Measurements from ENCODE around the gene PKMYT1.

PKMYT1 gene

DNA sequence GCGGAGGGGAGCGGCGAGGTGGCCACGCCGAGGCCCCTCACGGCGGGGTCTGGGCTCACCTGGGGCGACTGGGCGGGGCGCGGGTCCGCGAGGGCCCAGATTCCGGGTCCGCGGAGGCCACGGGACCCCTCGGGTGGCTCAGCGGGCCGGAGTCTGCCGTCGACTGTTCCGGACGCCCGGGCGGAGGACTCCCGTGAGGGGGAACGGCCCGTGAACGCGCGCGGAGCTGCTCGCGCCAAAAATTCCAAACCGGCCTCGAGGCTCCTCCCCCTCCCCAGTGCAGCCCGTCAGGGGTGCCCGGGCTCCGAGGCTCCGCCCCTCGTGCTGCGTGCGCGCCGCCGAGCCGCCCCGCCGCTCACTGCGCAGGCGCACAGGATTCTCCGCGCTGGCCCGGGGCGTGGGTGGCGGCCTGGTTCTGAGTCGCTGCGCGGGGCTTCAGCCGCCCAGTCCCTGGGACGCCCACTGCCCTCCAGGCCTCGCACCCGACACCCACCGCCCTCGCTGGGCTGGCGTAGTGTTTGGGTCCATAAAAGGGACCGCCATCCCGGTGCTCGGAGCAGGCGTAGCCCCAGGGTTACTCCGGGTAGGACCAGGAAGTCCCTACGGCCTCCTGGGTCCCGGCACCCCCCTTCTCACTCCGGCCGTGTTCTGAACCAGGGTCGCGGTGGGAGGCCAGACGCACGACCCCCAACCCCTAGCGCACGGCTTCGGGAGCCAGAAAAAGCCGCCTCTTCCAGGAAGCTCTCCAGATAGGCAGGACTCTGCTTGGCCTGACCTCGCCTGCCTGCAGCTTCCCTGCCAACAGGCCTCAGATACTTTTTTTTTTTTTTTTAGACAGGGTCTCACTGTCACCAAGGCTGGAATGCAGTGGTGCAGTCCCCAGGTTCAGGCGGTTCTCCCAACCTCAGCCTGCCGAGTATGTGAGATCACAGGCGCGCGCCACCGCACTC, at the start of gene PKMYT1:
PKMYT1 (minus strand) TSS at position 220 of the 950 bp plus-strand sequence. CDS start 789 bp downstream, outside the sequence.
- FAIRE-seq (peak; percentile 76), DNase-seq (ENCODE audit: insufficient read length, low spot score) (peak; percentile 100)

GRCh38 chr16:3029491-3030221, 49.4 kb upstream of the PKMYT1 start:
- FAIRE-seq, result no peak
- no peak for DNase-seq (ENCODE audit: insufficient read length, low spot score)

GRCh38 chr16:3028716-3029319, 48.6 kb upstream of the PKMYT1 start:
- DNase-seq (ENCODE audit: insufficient read length, low spot score), result no peak
- FAIRE-seq, result no peak

GRCh38 chr16:3027983-3028715, 47.9 kb upstream of the PKMYT1 start:
- FAIRE-seq (peak; percentile 82), DNase-seq (ENCODE audit: insufficient read length, low spot score) (peak; percentile 87)

- DNase-seq (ENCODE audit: insufficient read length, low spot score), result no peak
- no peak for FAIRE-seq
Measured at GRCh38 chr16:3027489-3027795, 47.2 kb upstream of the PKMYT1 start.

- FAIRE-seq (no peak), DNase-seq (ENCODE audit: insufficient read length, low spot score) (no peak)
Measured at GRCh38 chr16:3026609-3027488, 46.6 kb upstream of the PKMYT1 start.

DNA sequence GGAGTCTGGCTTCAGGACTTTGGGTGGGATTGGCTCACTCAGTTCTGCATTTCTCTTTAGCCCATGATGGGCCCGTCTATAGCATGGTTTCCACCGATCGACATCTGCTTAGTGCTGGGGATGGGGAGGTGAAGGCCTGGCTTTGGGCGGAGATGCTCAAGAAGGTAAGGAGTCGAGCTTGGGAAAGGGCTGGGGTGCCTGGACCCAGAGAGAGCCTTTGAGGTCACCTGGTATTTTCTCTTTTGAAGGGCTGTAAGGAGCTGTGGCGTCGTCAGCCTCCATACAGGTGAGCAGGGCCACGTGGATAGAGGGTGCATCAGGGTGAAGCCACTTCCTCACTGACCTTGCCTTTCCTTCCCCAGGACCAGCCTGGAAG, 45.7 kb upstream of the PKMYT1 start:
- FAIRE-seq (no peak), DNase-seq (ENCODE audit: insufficient read length, low spot score) (no peak)

- no peak for FAIRE-seq
- DNase-seq (ENCODE audit: insufficient read length, low spot score), result no peak
Measured at GRCh38 chr16:3025032-3026002, 45.1 kb upstream of the PKMYT1 start.

- DNase-seq (ENCODE audit: insufficient read length, low spot score) (peak; percentile 92), FAIRE-seq (peak; percentile 99)
Measured at GRCh38 chr16:3023669-3024478, 43.6 kb upstream of the PKMYT1 start, which contains the start of the genes HCFC1R1 and THOC6. TSS of gene HCFC1R1 (minus strand) at chr16:3023942. CDS start at chr16:3023941, 1 bp downstream. TSS of gene THOC6 (plus strand) at chr16:3024035. CDS start at chr16:3024327, 292 bp downstream.

DNA sequence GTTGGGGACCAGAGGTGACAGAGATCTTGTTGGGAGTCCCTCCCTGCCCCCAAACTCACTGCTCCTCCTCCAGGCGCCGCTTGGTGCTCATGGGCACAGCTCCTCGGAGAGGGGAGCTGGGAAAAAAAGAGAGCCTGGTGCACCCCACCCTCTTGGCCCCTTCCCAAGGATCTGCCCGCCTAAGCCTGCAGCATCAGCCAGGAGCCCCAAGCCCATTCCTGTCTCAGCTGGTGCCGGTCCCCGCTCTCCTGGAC, 43.1 kb upstream of the PKMYT1 start:
- no peak for FAIRE-seq

DNA sequence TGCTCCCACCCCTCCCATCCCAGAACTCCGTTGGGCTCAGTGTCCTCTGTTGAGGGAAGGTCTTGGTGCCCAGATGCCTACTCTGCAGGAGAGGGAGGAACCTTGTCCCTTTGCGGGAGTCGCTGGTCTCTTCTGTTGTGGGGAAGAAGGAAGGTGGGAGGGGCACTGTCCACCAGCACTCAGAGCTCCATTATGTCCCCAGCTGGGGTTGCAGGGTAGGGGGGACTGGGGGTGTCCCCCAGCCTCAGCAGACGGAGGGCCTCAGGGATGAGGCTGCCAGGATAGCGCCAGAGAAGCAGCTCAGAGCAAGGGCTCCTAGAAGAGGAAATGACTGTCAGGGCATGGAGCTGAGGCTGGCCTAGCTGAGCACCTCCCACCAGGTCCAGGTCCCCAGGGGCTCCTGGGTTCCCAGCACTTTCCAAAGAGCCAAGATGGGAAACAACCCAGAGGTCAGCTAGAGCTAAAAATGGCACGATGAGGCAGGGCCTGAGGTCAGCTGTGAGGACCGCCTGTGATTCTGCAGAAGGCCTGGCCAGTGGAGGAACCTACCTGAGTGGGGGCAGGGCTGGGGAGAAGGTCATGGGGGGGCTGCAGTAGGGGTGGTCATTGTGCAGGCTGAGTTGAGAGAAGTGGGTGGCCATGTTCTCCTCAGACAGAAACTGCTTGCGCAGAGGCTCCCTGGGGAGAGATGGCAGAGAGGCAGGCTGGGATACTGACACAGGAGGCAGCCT, 42.6 kb upstream of the PKMYT1 start:
- FAIRE-seq, result no peak
- DNase-seq (ENCODE audit: insufficient read length, low spot score), result no peak

More for the DNA sequence above, 43.1 kb upstream of the PKMYT1 start:
- no peak for DNase-seq (ENCODE audit: insufficient read length, low spot score)

DNA sequence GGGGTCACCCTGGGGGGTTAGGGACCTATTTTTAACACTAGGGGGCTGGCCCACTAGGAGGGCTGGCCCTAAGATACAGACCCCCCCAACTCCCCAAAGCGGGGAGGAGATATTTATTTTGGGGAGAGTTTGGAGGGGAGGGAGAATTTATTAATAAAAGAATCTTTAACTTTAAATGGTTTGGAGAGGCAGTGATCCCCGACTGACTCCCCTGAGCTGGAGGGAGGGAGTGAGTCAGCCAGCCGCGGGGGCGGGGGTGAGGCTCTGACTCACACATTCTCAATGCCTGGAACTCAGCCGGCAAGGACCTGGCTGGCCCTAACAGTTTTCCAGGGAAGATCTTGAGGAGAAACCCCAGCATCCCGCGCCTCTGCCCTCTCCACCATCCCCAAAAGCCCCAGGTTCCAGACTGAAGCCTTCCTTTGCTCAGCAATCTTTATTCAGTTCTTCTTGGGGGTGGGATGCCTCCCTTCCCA, 42.0 kb upstream of the PKMYT1 start:
- DNase-seq (ENCODE audit: insufficient read length, low spot score) (no peak), FAIRE-seq (peak; percentile 40)

DNA sequence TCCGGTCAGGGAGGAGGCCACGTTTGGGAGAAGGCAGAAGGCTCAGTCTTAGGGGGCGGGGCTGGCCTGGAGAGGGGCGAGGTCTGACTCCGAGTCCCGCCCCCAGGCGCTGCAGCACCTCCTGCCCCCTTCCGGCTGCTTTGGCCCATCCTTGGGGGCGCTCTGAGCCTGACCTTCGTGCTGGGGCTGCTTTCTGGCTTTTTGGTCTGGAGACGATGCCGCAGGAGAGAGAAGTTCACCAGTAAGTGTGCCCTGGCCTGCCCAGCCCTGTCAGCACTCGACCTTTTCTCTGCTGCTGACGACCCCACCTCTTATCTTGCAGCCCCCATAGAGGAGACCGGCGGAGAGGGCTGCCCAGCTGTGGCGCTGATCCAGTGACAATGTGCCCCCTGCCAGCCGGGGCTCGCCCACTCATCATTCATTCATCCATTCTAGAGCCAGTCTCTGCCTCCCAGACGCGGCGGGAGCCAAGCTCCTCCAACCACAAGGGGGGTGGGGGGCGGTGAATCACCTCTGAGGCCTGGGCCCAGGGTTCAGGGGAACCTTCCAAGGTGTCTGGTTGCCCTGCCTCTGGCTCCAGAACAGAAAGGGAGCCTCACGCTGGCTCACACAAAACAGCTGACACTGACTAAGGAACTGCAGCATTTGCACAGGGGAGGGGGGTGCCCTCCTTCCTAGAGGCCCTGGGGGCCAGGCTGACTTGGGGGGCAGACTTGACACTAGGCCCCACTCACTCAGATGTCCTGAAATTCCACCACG, 41.4 kb upstream of the PKMYT1 start:
- DNase-seq (ENCODE audit: insufficient read length, low spot score) (peak; percentile 76), FAIRE-seq (peak; percentile 18)

- no peak for FAIRE-seq
- no peak for DNase-seq (ENCODE audit: insufficient read length, low spot score)
Measured at GRCh38 chr16:3020604-3021448, 40.6 kb upstream of the PKMYT1 start.

- peak; percentile 92 for DNase-seq (ENCODE audit: insufficient read length, low spot score)
- FAIRE-seq, result peak; percentile 28
Measured at GRCh38 chr16:3020247-3020603, 40.0 kb upstream of the PKMYT1 start, which contains the start of gene TNFRSF12A. TSS of gene TNFRSF12A (plus strand) at chr16:3020368. CDS start at chr16:3020398, 30 bp downstream.

Measured in GM19239 (cell line).